GM21447 (cell line): ENCODE measurements around the gene CHPF2.

Experiments
- ATAC-seq: cut with Tn5 transposase; IDR thresholded peaks from one replicate; pipeline ENCODE4 v1.9.1; 2021; ENCODE audit not compliant: unreplicated experiment

CHPF2 gene

DNA sequence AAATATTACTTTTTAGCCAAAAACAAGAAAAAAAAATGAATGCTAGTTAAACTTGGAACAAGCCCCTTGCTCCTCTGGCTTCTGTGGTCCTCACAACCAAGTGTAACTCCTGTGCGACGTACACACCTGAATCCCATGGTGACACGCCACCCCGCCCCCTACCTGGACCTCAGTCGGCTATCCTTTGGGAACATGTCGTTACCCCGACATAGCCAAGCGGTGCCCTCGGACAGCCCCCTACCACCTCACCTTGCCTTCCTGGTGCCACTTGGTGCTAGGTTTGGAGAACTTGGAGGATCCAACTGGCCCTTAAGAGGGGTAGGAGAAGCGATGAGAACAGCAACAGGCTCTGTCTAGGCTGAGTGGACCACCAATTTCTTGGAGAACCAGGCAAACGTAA, 28.2 kb downstream of the CHPF2 start:
- no peak for ATAC-seq

DNA sequence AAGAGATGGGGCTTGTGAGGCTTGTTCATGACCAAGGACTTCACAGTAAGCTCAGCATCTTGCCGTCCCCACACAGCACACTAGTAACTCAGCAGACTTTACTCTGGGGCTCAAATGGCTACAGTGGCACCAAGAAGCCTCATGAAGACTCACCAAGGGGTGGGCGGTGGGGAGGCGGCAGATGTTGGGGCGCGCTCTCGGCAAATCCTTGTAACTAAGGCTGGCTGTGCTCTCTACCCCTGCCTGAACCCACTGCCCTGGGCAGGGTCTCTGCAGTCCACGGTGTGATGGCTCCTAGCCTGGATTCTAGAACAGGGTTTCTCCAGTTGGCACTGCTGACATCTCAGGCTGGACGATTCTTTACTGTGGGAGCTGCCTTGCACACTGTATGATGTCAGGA, 28.6 kb downstream of the CHPF2 start:
- ATAC-seq, result no peak

DNA sequence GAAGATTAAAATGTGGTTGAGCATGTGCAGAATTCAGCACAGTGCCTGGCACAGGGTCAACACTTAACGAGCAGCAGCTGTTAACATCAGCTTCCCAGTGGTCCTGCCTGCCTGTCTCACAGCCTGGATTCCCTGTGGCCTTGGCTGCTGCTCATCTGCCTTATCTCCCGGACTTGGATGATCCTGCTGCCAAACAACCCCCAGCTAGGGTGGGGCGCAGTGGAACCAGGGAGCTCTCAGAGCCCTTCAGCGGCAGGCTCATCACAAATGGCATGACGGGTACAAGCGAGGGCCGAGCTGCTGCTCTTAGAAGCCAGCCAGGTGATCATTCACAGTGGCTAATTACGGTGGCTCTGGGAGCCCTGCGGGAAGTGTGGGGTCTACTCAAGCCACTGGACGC, 29.2 kb downstream of the CHPF2 start:
- ATAC-seq, result no peak

DNA sequence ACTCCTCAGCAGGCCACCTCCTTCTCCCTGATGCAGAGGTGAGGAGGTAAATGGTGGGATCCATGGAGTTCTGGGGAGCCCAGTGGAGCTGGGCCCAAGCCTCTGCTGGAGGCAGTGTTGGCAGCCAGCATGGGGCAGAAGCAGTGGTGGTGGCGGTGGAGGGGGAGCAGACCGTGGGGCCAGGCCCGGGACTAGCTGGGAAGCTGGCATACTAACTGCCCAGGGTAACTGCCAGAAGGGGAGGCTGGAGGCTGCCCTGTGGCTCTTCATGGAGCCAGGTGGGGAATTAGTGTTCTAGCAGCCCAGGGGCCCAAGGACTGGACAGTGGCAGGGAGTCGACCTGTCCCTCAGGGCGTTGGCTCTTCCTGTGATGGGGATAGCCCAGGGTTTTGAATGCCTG, 32.3 kb downstream of the CHPF2 start:
- ATAC-seq, result no peak

DNA sequence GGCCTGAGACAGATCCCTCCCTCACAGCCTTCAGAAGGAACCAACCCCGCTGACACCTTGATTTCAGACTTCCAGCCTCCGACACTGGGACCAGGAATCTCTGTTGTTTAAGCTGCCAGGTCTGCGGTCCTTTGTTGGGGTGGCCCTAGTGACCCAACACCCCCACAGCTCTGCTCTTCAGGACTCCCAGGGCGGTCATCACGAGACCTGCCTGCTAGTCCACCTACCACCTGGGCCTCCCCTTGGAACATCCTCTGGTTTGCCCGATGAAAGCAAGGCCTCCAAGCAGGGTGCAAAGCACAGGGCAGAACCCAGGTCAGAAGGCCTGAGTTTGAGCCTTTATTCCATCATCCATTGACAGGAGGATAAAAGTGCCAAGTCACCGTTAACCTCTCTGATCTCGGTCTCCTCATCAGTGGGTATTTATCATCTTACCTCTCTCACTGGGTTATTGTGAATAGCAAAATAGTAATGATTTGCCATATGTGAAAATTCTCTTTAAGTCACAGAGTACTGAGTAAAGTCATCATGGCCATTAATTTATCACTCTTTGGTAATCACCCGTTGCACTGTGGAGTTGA, 33.2 kb downstream of the CHPF2 start:
- ATAC-seq, result no peak

DNA sequence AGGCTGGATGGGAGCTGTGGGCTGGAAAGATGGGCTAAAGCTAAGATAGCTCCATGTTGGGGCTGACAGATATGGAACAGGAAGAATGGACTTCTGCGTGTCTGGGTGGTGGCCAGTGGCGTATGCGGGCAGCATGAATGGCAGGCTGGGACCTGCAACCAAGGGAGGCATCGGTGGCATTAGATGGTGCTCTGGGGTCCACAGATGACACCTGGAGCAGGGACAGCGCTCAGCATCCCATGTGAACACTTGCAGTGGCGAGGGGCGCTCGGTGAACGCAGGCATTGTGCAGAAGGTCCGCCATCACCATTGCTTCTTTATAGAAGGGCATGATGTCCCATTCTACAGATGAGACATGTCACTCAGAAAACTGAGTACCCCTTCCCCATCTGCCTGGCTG, 37.2 kb downstream of the CHPF2 start:
- no peak for ATAC-seq

DNA sequence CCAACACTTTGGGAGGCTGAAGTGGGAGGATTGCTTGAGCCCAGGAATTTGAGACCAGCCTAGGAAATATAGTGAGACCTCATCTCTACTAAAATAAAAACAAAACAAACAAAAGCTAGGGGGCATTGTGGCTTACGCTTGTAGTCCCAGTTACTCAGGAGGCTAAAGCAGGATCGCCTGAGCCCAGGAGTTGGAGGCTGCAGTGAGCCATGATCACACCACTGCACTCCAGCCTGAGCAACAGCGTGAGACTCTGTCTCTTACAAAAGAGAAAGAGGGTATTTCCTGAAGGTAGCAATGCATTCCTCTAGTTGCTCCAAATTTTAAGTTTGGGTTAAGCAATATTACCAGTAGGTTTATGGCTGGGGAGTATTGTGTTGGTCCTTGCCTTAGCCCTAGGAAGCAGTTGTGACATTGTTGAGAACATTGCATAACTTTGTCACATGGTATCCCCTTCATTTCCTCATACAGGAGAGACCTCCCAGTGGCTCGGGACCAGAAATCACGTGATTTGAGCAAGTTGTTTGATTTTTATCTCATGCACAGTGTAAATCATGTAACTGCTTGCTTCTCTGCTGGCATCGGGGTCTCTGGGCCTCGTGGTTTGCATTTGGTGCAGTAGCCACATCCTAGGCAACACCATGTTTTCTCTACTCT, 39.5 kb downstream of the CHPF2 start:
- no peak for ATAC-seq

DNA sequence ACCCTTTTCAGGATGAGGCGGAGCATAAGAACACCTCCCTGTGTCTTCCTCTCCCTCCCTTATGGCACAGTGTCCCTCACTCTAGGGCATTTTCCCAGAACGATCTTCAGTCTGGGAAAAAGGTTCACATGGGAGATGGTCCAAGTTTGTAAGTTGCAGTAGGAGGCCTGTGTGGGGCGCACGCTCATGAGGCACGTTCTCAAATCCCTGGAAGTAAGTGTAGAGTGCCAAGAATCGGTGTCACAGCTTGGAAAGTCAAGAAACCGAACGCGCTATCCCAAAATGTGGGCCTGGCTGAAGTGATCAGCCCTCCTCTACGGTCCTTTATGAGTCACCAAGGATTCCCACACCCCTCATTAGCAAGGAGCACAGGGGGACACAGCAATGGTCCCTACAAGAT, 40.1 kb downstream of the CHPF2 start:
- no peak for ATAC-seq

DNA sequence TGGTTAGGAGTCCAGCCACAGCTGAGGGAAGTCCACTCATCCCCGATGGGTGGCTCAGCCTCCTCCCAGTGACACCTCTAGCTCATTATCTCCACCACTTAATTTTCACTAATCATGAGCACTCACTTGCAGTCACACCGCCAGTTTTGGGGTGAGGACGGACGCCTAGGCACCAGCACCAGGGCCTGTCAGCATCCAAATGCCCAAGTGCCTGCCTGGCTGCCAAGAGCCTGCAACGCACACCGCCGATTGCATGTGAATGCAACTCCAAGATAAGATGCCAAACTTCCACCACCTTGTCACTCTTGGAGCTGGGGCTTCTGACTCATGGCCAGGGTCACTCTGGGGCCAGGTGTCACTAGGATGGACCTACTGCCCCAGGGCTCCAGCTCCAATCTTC, 40.6 kb downstream of the CHPF2 start:
- ATAC-seq, result no peak

DNA sequence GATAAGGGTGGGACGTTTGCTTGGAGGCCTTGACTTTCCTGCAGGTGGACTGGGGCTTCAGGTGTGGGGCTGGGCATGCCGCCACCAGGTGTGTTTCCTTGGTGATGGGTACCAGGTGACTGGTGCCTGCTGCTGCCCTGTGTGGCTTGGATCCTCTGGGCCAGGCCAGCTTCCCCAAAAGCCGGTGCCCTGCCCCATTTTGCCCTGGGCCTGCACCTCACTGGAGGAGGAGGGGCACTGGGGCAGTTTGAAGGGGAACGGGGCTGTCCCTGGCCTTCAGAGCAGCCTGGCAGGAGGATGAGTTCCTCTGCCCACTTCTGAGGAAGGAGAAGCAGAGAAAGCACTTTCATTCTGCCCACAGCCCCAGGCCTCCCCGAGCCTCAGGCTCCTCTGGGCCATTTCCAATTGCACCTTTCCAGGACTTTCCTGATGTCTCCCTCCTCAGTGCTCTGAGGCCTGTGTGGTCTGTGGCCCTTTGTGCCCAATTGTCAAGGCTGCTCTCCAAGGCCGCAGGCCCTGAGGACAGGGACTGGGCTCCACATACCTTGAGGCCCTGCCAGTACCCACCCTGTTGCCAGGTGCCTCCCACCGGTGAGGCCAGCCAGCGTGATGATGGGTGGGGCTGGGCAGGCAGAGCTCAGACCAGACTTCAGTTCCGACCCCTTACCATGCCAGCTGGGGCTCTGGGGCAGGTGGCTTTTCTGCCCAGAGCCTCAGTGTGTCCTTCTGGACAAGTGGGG, 41.5 kb downstream of the CHPF2 start:
- no peak for ATAC-seq

DNA sequence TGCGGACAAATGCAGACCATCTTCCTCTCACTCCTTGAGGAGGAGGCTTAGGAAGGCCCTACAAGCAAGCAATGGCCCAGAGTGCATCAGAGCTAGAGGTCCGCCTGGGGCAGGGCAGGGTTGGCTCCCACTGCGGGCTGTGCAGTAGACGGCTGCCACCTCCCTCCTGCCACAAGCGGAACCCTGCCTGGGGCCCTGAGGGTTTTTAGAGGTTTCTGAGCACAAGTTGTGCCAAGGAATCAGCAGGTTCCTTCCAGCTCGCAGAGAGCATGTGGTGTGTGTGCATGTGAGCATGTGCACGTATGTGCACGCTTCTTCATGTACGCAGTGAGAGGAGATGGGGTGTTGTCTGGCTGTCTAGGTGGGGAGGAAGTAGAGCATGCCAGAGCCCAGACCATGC, 42.1 kb downstream of the CHPF2 start:
- ATAC-seq, result no peak

DNA sequence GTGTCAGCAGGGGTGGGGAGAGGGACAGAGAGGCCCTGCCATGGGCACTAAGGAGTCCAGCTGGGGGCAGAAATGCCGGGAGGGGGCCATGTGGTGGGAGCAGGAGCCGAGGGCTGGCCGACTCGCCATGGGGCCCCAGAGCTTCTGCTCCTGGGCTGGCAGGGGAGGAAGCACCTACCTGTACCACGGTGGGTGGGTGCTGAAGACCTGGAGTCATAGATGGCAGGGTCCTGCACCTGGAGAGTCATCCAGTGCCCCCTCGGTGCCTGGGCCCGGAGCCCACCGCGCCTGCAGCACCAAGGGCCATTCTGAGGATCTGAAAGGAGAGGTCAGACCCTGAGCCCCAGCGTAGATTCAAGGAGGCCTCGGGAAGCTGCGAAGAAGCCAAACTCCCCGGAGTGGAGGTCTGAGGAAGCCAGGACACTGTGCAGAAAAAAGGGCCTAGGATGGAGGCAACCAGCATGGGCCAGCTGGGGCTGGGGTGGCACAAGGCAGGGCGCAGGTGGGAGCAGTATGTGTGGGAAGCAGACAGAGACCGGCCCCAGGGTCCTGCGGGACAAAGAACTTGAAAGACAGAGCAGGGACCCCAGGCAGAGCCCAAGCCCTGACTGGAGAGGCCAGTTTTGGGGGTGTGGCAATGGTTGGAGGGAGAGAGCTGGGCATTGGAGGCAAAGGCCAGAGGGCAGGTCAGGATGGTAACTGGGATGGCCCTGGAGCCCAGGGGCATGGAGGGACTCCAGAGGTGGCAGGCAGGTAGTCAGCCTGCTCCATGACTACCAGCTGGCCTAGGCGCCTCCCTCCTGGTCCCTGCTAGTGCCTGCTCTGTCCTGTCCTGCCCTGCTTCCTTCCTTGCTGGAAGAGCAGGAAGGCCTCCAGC, 42.9 kb downstream of the CHPF2 start:
- ATAC-seq, result no peak

DNA sequence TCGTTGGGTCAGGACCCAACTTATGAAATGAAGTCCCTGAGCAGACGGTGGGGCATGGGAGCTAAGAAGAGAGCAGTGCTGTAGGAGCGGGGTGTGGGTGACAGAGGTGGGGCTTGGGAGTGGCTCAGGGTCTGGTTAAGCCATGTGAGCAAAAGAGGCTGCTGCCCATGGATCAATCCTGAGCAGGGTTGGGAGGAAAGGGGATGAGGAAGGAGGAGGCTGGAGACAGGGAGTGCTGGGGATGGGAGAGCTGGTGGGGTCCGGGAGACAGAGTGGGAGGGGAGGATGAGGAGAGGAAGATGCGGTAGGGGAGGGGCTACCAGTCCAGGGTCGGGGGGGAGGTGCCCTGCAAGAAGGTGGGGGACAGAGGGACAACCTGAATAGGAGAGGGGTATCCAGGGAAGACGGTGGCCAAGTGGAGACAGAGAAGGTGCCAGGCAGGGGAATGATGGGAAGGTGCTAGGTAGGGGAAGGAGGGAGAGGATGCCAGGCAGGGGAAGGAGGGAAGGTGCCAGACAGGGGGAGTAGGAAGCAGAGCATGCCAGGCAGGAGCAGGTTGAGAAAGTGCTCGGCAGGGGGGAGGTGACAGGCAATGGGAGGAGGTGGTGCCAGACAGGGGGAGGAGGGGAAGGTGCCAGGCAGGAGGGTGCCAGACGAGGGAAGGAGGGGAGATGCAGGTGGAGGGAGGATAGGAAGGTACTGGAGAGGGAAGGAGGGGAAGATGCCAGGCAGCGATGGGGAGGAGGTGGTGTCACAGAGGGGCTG, 43.7 kb downstream of the CHPF2 start:
- ATAC-seq, result no peak

DNA sequence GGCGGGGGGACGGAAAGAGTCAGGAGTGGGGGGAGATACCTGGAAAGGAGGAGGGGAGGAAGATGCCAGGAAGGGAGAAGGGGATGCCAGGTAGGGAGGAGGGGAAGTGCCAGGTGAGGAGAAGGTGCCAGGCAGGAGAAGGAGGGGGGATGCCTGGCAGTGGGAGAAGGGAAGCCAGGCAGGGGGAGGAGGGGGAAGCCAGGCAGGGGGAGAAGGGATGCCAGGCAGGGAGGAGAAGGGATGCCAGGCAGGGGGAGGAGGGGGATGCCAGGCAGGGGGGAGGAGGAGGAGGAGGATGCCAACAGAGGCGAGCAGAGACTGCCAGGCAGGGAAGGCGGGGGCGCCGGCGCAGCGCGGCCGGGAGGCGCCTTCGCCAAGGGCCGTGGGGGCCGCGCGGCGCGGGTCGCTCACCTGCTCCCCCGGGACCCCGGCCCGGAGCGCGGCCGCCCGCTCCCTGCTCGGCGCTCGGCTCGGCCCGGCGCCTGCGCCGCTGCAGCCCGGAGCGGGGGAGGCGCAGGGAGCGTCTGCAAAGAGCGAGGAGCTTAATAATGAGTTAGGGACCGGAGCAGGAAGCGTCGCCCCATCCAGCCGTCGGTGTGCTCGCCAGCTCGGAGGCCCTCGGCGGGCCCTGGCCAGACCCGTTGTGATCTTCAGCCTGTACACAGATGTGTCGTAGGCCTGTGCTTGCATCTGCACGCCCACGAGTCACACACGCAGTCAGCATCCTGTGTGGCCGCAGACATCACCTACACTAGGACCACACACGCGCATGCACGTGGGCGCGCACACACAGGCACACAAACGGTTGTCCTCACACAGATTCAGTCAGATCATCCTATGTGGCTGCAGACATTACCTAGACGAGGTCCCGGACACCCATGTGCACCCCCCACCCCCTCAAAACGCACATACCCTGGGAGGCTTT, 44.6 kb downstream of the CHPF2 start:
- ATAC-seq, result no peak

DNA sequence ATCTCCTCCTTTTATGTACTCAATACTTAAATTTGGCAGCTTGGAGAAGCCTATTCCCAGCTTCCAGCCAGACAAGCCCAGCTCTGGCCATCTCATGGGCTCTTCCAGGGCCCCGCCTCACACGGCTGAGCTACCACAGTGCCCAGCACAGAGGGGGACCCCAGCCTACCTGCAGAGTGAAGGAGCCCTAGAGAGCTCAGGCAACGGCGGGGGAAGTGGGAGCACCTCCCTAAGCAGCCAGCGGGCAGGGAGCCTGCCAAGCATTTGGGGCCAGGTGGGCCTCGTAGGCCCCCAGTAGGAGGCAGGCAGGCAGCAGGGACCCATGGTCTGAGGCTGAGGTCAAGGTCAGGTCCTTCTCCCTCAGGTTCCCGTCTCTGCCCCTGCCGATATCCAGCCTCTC, 45.3 kb downstream of the CHPF2 start:
- no peak for ATAC-seq

DNA sequence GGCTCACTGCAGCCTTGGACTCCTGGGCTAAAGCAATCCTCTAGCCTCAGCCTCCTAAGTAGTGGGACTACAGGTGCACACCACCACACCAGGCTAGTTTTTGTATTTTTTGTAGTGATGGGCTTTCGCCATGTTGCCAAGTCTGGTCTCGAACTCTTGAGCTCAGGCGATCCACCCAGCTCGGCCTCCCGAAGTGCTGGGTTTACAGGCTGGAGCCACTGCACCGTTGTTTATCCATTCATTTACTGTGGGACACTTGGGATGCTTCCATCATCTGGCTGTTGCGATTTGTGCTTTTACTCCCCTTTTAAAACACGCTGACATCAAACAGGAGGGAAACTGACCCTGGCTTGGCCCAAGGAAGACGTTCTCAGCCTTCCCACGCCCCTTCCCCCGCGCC, 46.7 kb downstream of the CHPF2 start:
- no peak for ATAC-seq

DNA sequence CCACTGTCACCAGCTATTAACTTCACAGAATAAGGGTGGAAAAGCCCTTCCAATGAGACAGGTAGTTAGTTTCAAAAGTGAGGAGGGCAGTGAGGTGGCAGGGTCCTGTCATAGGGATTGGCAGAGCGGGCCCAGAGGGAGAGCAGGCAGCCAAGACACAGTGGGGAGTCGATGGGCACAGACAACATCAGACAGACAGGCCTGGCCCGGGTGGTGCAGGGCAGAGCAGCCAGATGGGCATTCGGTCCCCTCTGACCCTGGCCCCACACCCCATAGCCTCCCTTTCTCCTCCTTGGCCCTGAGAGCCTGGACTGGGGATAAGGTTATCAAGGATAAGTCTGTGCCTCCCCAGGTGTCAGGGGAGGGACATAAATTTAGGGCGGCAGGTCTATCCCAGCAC, 47.6 kb downstream of the CHPF2 start:
- ATAC-seq, result no peak

DNA sequence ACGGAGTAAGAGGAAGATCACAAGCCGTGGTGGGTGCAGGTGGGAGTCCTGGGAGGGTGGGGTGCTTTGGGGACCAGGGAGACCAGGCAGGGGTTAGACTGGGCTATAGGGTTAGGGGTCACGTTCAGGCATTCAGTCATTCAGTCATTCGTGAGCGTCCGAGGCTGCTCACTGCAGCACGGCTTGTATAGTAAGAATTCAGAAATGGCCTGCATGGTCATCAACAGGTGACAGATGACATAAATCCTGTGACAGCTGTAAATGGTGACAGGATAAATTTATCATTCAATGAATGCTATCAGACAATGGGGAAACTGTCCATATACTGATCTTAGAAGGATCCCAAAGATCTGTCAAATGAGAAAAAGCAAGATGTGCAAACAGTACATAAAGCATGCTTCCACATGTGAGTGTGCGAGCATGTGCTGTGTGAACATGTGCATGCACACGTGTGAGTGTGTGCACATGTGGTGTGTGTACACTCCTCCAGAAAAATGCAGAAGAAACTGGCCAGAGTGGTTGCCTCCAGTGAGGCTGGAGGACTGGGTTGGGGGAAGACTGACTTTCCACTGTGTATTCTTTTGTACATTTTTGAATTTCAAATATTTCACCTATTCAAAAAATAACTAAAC, 48.2 kb downstream of the CHPF2 start:
- no peak for ATAC-seq

DNA sequence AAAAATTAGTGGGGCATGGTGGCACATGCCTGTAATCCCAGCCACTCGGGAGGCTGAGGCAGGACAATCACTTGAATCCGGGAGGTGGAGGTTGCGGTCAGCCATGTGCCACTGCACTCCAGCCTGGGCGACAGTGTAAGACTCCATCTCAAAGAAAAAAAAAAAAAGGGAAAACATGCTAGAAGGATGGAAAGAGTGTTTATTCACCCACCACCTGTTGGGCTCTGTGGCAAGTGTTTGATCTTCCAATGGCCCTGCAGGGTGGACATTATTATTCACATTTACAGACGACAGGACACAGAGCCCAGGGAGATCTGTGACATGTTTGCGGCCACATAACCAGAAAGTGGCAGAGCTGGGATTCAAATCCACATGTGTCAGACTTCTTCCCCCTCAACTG, 49.4 kb downstream of the CHPF2 start:
- no peak for ATAC-seq
